Stimulated activated CD8-positive, alpha-beta memory T cell treated with anti-CD3 and anti-CD28 coated beads, Interleukin-7, amount 100 ng/mL, for 24 hours (primary cell): Measurements from ENCODE around the gene DUSP6.

Experiments used
- DNase-seq: peaks from one replicate; pipeline ENCODE4 v3.0.0-alpha.2; 2020; ENCODE audit warnings: low read depth

Gene DUSP6

GRCh38 chr12:89328151-89329030 lies 23.9 kb downstream of the DUSP6 start:
- no peak for DNase-seq

GRCh38 chr12:89327486-89328094 lies 24.7 kb downstream of the DUSP6 start:
- no peak for DNase-seq

- DNase-seq: no peak
These were observed 25.9 kb downstream of the DUSP6 start for GRCh38 chr12:89326239-89327040.

GRCh38 chr12:89325495-89325894 lies 26.8 kb downstream of the DUSP6 start:
- DNase-seq: no peak

- DNase-seq: no peak
These were observed 27.9 kb downstream of the DUSP6 start for GRCh38 chr12:89324437-89324836.

GRCh38 chr12:89323568-89324218 lies 28.6 kb downstream of the DUSP6 start:
- no peak for DNase-seq

GRCh38 chr12:89320735-89321134 lies 31.6 kb downstream of the DUSP6 start:
- DNase-seq: no peak

GRCh38 chr12:89319606-89320005 lies 32.7 kb downstream of the DUSP6 start:
- no peak for DNase-seq

GRCh38 chr12:89319122-89319521 lies 33.2 kb downstream of the DUSP6 start:
- DNase-seq: no peak

GRCh38 chr12:89316705-89317139 lies 35.6 kb downstream of the DUSP6 start:
- no peak for DNase-seq

GRCh38 chr12:89314060-89314761 lies 38.1 kb downstream of the DUSP6 start:
- no peak for DNase-seq

GRCh38 chr12:89311703-89312293 lies 40.5 kb downstream of the DUSP6 start:
- no peak for DNase-seq

GRCh38 chr12:89309815-89310214 lies 42.5 kb downstream of the DUSP6 start:
- no peak for DNase-seq

GRCh38 chr12:89309440-89309802 lies 42.9 kb downstream of the DUSP6 start:
- no peak for DNase-seq

GRCh38 chr12:89307474-89308253 lies 44.6 kb downstream of the DUSP6 start:
- no peak for DNase-seq

- DNase-seq: no peak
These were observed 45.4 kb downstream of the DUSP6 start for GRCh38 chr12:89306827-89307473.

GRCh38 chr12:89305373-89305772 lies 46.9 kb downstream of the DUSP6 start:
- no peak for DNase-seq

- DNase-seq: no peak
These were observed 52.4 kb downstream of the DUSP6 start for GRCh38 chr12:89299931-89300330.

GRCh38 chr12:89299417-89299816 lies 52.9 kb downstream of the DUSP6 start:
- DNase-seq: no peak
